ENCODE data around the gene ANXA5. TPM values are rescaled to one million over a fixed set of nuclear protein-coding genes. Genes with fewer than 3 reads are reported as not detected.

ANXA5 gene
- total RNA-seq, 1 experiment from 2014 or later, result 222 TPM

DNA sequence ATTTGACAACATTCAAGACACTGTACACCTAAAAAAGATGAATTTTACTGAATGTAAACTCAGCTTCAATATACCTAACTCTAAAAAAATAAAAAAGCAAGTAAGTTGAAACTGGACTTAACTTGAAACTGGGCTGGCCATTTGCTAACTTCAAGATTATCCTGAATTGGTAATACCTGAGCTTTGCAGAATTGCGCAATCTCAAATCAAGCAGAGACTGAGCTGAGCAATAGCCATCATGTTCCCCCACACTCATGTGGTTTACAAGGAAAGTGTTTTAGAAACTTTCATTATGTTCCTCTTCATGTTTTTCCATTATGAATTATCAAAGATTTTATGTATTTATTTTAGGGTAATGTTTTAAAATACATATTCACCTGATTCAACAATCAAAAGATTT, 38.7 kb downstream of the ANXA5 start:
- Histone ChIP-seq H3K4me3 (ENCODE audit: low read depth in 2 of 2, low read length in 2 of 2) (no peak overlapping the region), H3K9me3 (ENCODE audit: control insufficient read depth, insufficient read depth, low read depth, low read length) (no peaks in the 10 kb centered on the region), H3K36me3 (ENCODE audit: control insufficient read depth, insufficient read depth, low read length) (no peaks in the 10 kb centered on the region), H3K27ac (ENCODE audit: low read length) (no peak overlapping the region), H3K27me3 (ENCODE audit: control insufficient read depth, insufficient read depth, low read length) (no peaks in the 10 kb centered on the region), H3K4me1 (ENCODE audit: control insufficient read depth, insufficient read depth, low read length) (no peaks in the 10 kb centered on the region)
- TF ChIP-seq REST (IDR thresholded peaks at IDR 0.05; ENCODE audit: insufficient read depth in 1 of 2, low read depth in 2 of 2, low read length in 1 of 2), result no peak
- no peak for TF ChIP-seq SIN3A (IDR thresholded peaks at IDR 0.05; ENCODE audit: borderline replicate concordance, insufficient read depth, low read depth, low read length)
- TF ChIP-seq TCF7L2 (IDR thresholded peaks at IDR 0.05; ENCODE audit: low read depth, low read length), result no peak
- no peak for TF ChIP-seq POLR2AphosphoS5 (IDR thresholded peaks at IDR 0.05; ENCODE audit: low read depth, low read length)
- no peak for TF ChIP-seq CTCF (IDR thresholded peaks at IDR 0.05)
- ChIA-PET POLR2A (no interaction called here), CTCF (no interaction called here)
- DNase-seq (ENCODE audit: low read depth, low spot score) (no peak), ATAC-seq (no peak)
- in situ Hi-C loops (cut with HindIII; ENCODE audit: low pct_unique_long_range_greater_than_20kb, low sequenced_read_pairs) (no loop called here), intact Hi-C loops (cut with micrococcal nuclease; ENCODE audit: unreplicated experiment) (loop anchor here (10.0 kb wide), 1 partner anchor 193 kb away; no protein-coding TSS in a partner anchor)
- BruUV-seq (replicated peaks), result no TSS peak

DNA sequence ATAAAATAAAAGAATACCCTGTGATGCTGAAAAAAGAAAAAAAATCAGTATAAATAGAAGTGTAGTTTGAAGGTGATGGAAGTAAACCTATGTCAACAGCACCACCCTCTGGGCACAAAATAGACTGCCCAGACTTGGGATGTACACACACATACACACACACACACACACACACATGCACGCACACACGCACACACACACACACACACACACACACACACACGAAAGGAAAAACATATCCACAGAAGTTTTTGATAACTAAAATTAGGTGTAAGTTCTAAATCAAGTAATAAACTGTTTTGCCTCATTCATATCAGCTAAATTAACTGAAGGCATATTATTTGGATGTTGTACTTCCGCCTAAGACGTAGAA, 40.5 kb downstream of the ANXA5 start:
- ChIA-PET POLR2A (no interaction called here), CTCF (interaction anchor here (0.7 kb wide), 3 partner anchors 96 to 408 kb away, joined by 4 to 6 read pairs (median 6); no protein-coding TSS in a partner anchor)
- H3K4me3 ChIP-seq (ENCODE audit: low read depth in 2 of 2, low read length in 2 of 2), result no peak overlapping the region
- intact Hi-C loops (cut with micrococcal nuclease; ENCODE audit: unreplicated experiment), result loop anchor here (10.0 kb wide), 1 partner anchor 191 kb away; no protein-coding TSS in a partner anchor
- no peaks in the 10 kb centered on the region for H3K9me3 ChIP-seq (ENCODE audit: control insufficient read depth, insufficient read depth, low read depth, low read length)
- no peaks in the 10 kb centered on the region for H3K36me3 ChIP-seq (ENCODE audit: control insufficient read depth, insufficient read depth, low read length)
- H3K4me1 ChIP-seq (ENCODE audit: control insufficient read depth, insufficient read depth, low read length), result no peaks in the 10 kb centered on the region
- no peaks in the 10 kb centered on the region for H3K27me3 ChIP-seq (ENCODE audit: control insufficient read depth, insufficient read depth, low read length)
- in situ Hi-C loops (cut with HindIII; ENCODE audit: low pct_unique_long_range_greater_than_20kb, low sequenced_read_pairs), result no loop called here
- no peak overlapping the region for H3K27ac ChIP-seq (ENCODE audit: low read length)
- peak; percentile 10 for DNase-seq (ENCODE audit: low read depth, low spot score)
- no TSS peak for BruUV-seq (replicated peaks)
- ATAC-seq, result no peak
- TF ChIP-seq CTCF (IDR thresholded peaks at IDR 0.05), result peak; percentile 57
- TF ChIP-seq REST (IDR thresholded peaks at IDR 0.05; ENCODE audit: insufficient read depth in 1 of 2, low read depth in 2 of 2, low read length in 1 of 2), result no peak
